OCI-LY3 (cell line): Measurements from ENCODE around the gene POLDIP3.

Experiments used
- CTCF ChIP-seq: fragments of 200-600, 300-600 bp; sonication (generic); IDR thresholded peaks from 2 replicates; pipeline ENCODE4 v1.5.1; 2014; ENCODE audit warnings: antibody characterized with exemption, low read length, low read depth
- EZH2phosphoT487 ChIP-seq: fragments of 200-600 bp; shearing (Covaris generic); IDR thresholded peaks from 2 replicates; pipeline ENCODE4 v1.6.1; 2018; ENCODE audit warnings: antibody characterized with exemption, mixed run types, low read depth

GRCh38 chr22:42630901-42631602, 16.4 kb upstream of the POLDIP3 start:
- no peak for TF ChIP-seq CTCF
- no peak for TF ChIP-seq EZH2phosphoT487
